Muscle of back (tissue), 13 donors: ENCODE measurements around the gene ARF4. TPM values are rescaled to one million over a fixed set of nuclear protein-coding genes. Genes with fewer than 3 reads are reported as not detected.
"Not testable (repeated sequence)": the region's sequence is repeated elsewhere in the genome, so short reads cannot be mapped to it uniquely, and the experiment has no call there.

Source experiments
- DNase-seq, 3 donors: peaks; one replicate each; pipeline versions ENCODE4 v3.0.0 to v3.0.0-alpha.2; 2013
- long read RNA-seq, 9 donors: transcript quantifications; one replicate each; lab custom pipeline, GENCODE V29; 2026
- polyA plus RNA-seq, 10 donors: library from polyadenylated mRNA; unstranded; fragments of 120-200 nt; gene quantifications; one replicate each; pipeline ENCODE4 v1.2.1, GENCODE V29; 2013; ENCODE audit not compliant: insufficient read length in 10 of 10

ARF4 gene
- polyA plus RNA-seq = 100 to 1,000 TPM; 175 to 249 (median 192) TPM
- long read RNA-seq, donor 1, transcript ARF4-201 (6 exons, 1,660 nt) = major isoform, 60 of 60 reads
- long read RNA-seq, donor 1, partial matches to known transcripts = 0 of 60 reads
- long read RNA-seq, donor 1, other reads (novel, unspliced or antisense) = 0 of 60 reads
- long read RNA-seq, donor 2, transcript ARF4-201 (6 exons, 1,660 nt) = major isoform, 48 of 50 reads
- long read RNA-seq, donor 2, partial matches to known transcripts = 0 of 50 reads
- long read RNA-seq, donor 2, other reads (novel, unspliced or antisense) = 0 of 50 reads
- long read RNA-seq, donor 3 = 0 reads
- long read RNA-seq, donor 4, transcript ARF4-201 (6 exons, 1,660 nt) = major isoform, 57 of 57 reads
- long read RNA-seq, donor 4, partial matches to known transcripts = 0 of 57 reads
- long read RNA-seq, donor 4, other reads (novel, unspliced or antisense) = 0 of 57 reads
- long read RNA-seq, donor 5, transcript ARF4-201 (6 exons, 1,660 nt) = major isoform, 92 of 100 reads
- long read RNA-seq, donor 5, partial matches to known transcripts = 6 of 100 reads
- long read RNA-seq, donor 5, other reads (novel, unspliced or antisense) = 0 of 100 reads
- long read RNA-seq, donor 6, transcript ARF4-201 (6 exons, 1,660 nt) = major isoform, 80 of 81 reads
- long read RNA-seq, donor 6, partial matches to known transcripts = 0 of 81 reads
- long read RNA-seq, donor 6, other reads (novel, unspliced or antisense) = 0 of 81 reads
- long read RNA-seq, donor 7, transcript ARF4-201 (6 exons, 1,660 nt) = major isoform, 58 of 60 reads
- long read RNA-seq, donor 7, partial matches to known transcripts = 0 of 60 reads
- long read RNA-seq, donor 7, other reads (novel, unspliced or antisense) = 0 of 60 reads
- long read RNA-seq, donor 8, transcript ARF4-201 (6 exons, 1,660 nt) = major isoform, 65 of 65 reads
- long read RNA-seq, donor 8, partial matches to known transcripts = 0 of 65 reads
- long read RNA-seq, donor 8, other reads (novel, unspliced or antisense) = 0 of 65 reads
- long read RNA-seq, donor 9, transcript ARF4-201 (6 exons, 1,660 nt) = major isoform, 11 of 11 reads
- long read RNA-seq, donor 9, partial matches to known transcripts = 0 of 11 reads
- long read RNA-seq, donor 9, other reads (novel, unspliced or antisense) = 0 of 11 reads

DNA sequence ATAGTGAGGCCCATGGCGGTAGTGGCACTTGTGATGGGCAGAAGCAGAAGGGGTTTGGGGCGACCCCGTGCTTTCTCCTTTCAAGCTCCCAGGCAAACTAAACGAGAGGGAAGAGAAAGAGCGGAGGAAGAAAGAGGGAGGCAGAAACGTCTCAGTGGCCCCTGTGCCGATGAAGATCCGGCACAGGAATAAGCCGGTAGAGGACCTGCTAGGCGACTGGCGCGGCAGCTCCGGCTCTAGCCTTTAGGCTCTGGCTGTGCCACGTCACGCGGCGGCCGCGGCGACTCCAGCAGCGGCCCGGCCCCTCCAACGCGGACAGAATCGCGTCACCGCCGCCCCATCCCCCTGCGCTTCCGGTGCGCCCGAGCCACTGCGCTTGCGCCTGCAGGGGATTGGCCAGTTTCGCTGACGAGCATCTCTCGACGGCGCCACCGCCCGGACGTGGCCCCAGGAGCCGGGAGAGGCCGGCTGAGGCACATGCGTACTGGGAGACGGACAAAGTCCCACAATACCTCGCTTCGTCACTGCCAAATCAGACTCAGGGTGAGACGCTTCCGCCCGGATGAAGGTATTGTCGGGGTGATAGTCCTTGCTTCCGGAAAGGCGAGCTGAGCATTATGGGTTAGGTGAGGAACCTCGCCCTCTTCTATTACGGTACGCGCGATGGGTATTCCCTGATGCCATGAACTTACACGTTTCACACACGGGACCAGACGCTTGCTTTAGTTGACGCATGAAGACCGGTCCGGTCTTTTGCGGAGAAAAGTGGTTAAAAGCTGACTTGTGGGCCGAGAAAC, at the start of gene ARF4:
Gene ARF4, minus strand, starts transcription at position 218 of the 797 bp plus-strand sequence. Its CDS starts 204 bp downstream, at position 14.
- DNase-seq = peak; percentile 99 to 100 (median 100)

DNA sequence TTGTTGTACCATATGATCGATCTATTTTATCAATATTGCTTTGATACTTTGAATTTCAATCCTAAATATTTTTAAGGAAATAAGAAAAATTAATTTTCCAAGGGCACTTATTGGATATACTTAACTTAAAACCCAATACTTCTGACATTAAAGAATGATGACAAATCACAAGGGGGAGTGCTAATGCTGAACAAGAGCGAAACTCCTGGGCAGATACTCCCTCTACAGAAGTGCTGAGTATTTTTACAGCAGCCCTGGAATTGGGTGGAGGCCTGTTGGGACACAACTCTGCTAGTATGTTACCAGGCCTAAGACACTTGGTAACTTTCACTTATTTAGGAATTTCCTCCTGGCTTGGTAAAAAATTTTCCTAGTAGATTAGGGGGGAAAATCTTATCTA, 49.6 kb upstream of the ARF4 start:
- peak; percentile 18 to 45 (median 27) for DNase-seq

DNA sequence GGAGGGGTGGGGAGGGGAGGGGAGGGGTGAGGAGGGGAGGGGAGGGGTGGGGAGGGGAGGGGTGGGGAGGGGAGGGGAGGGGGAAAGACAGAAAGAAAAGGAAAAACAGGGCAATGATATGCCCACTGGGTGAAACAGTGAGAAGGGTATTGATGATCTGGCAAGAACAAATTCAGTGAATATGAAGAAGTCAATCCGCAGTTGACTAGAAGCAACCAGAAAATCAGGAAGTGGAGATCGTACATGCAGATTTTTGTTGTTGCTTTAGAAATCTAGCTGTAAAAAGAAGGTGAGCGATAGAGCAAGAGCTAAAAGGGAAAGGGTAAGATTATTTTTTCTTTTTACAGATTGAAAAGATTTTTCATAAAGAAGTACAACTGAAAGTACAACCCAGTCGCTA, 47.6 kb upstream of the ARF4 start:
- no peak for DNase-seq

DNA sequence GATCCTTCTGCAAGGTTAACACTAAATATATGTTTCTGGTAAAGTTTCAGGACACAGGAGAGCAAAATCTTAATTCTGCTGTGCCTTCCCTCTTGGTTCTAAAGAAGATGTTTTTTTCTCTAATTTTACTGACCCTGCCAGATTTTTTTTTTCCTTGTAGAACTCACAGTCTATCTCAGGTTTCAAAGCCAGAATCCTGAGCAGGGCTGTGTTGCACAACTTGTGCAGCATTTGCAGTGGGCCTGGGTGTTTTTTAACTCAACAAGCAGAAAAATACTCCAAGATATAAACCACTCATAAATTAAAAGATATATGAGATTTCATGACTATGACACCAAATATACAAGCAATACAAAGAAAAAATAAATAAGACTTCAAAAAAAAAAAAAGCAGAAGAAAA, 40.2 kb upstream of the ARF4 start:
- DNase-seq = no peak

GRCh38 chr3:57634259-57634658, 37.1 kb upstream of the ARF4 start:
- not testable (repeated sequence) for DNase-seq

DNA sequence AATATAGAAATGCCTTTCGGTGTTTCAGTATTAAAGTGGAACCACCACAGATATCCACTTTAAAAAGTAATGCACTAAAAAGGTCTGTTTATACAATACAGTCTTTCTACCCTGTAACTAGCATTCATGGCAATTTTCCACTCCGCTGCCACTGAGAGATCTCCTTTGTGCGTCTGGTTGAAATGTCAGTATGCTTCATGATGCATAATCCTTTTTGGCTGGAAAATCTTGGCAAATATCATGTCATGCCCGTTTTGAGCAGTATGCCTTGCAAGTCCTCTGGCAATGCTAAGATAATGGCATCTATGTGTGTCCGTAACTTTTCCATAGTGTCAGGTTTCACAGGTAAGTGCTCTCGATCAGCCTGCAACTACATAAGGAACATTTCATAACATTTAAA, 30.8 kb upstream of the ARF4 start:
- no peak for DNase-seq

GRCh38 chr3:57624801-57625200, 27.7 kb upstream of the ARF4 start:
- DNase-seq = no peak

DNA sequence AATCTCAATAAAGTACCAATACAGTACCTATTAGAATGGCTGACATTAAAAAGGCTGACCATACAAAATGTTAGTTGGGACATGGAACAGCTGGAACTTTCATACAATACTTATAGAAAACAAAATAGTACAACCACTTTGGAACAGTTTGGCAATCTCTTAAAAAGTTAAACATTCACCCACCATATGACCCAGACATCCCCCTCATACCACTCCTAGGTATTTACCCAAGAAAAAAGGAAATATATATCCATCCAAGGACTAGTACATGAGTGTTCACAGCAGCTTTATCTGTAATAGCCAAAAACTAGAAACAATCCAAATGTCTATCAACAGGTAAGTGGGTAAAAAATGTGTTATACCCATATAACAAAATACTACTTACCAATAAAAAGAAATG, 25.2 kb upstream of the ARF4 start:
- no peak for DNase-seq

GRCh38 chr3:57617739-57618138, 20.6 kb upstream of the ARF4 start:
- DNase-seq = no peak

DNA sequence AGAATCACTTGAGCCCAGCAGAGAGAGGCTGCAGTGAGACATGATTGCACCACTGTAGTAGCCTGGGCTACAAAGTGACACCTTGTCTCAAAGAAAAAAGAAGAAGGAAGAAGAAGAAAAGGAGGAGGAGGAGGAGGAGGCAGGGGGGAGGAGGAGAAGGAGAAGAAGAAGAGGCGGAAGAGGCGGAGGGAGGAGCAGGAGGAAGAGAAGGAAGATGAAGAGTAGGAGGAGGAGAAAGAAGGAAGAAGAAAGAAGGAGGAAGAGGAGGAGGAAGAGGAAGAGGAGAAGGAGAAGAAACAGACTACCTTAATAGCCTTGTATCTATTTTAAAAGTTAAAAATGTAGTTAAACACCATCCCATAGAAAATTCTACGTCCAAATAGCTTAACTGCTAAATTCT, 19.1 kb upstream of the ARF4 start:
- no peak for DNase-seq

DNA sequence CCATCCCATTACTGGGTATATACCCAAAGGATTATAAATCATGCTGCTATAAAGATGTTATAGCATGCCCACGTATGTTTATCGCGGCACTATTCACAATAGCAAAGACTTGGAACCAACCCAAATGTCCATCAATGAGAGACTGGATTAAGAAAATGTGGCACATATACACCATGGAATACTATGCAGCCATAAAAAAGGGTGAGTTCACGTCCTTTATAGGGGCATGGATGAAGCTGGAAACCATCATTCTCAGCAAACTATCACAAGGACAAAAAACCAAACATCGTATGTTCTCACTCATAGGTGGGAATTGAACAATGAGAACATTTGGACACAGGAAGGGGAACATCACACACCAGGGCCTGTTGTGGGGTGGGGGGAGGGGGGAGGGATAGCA, 14.7 kb upstream of the ARF4 start:
- not testable (repeated sequence) for DNase-seq

DNA sequence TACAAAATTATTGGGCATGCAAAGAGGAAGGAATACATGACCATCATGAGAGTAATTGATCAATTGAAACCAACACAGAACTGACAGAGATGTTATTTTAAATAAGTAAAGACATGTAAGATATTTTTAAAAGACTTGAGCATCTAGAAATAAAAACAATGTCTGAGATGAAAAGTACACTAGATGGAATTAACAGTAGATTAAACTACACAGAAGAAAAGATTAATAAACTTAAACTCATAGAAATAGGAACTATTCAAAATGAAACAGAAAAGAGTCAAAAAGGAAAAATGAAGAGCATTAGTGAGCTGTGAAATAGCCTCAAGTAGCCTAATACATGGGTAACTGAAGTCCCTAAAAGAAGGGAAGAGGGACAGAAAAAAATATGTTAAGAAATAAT, 8.5 kb upstream of the ARF4 start:
- no peak for DNase-seq

- no peak for DNase-seq
Measured at GRCh38 chr3:57604971-57605370, 7.8 kb upstream of the ARF4 start.

- DNase-seq = no peak
Measured at GRCh38 chr3:57600195-57600594, 3.1 kb upstream of the ARF4 start.

DNA sequence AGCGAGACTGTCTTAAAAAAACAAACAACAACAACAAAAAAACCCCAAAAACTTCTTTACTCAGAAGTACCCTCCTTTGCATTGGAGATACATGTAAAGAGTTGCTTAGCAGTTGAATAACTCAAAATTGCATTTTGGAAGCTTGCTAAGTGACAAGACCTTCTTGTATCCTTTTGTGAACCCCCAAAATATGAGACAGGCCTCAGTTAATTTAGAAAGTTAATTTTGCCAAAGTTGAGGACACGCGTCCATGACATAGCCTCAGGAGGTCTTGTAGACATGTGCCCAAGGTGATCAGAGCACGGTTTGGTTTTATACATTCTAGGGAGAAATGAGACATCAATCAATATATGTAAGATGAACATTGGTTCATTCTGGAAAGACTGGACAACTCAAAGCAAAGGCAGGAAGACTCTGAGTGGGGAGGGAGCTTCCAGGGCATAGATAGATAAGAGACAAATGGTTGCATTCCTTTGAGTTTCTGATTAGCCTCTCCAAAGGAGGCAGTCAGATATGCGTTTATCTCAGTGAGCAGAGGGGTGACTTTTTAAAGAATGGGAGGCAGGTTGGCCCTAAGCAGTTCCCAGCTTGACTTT, 1.7 kb upstream of the ARF4 start:
- peak in 1 of 3 donors; percentile 9 for DNase-seq

DNA sequence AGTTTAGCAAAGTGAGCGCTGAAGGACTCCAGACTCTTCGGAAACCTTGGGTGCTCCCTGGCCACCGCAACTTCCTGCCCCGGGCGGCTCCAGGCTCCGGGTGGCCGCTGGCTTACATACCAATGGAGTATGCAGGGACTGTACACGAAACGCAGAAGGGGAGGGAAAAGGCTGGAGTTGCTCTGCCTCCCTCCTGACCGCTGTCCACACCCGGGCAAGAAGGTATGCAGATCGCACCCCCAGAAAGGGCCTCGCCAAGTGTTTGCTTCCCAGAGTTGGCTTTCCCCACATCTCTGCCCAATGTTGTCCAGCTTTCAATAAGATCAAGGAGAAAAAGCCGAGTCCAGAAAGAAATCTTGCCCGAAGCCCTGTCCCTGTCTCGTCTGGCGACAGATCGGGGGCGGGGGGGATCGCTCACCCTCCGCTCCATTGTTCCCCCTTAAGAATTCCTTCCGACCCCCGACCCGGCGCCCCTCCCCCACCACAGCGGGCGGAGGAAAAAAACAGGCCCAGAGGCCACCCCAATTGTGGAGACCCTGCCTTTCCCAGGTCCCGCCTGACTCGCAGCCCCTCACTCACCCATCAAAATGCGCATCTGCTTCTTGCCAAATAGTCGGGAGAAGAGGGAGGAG, 533 bp downstream of the ARF4 start:
- peak; percentile 77 to 85 (median 85) for DNase-seq

DNA sequence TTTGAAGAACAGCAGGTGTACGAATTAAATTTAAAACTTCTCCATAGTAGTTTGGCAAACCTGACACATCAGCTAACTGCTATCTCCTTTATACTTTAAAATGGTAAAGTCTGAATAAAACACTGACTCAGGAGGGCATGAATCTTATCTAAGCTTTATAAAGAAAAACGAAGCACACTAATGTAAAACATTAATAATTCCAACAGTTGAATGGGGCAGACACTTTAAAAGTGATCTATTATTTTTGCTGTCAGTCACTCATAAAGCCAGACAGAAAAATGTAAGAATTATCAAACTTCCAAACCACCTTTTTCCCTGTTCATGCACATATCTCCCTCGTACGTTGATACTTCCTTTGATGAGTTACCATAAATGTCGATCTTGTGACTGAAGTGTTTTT, 2.6 kb downstream of the ARF4 start:
- DNase-seq = no peak

DNA sequence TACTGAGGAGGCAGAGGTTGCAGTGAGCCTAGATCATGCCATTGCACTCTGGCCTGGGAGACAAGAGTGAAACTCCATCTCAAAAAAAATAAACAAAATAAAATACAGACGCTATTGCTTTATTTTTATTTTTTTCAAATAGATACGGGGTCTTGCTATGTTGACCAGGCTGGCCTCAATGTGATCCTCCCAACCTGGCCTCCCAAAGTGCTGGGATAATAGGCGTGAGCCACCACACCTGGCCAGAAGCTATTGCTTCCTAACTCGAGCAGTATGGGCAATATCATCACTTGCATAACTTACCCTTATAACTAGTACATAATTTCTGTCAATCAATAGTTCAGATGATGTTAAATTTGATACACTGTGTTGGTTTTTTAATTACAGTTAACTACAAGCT, 3.0 kb downstream of the ARF4 start:
- DNase-seq = no peak

GRCh38 chr3:57592306-57592705, 4.8 kb downstream of the ARF4 start:
- no peak for DNase-seq

DNA sequence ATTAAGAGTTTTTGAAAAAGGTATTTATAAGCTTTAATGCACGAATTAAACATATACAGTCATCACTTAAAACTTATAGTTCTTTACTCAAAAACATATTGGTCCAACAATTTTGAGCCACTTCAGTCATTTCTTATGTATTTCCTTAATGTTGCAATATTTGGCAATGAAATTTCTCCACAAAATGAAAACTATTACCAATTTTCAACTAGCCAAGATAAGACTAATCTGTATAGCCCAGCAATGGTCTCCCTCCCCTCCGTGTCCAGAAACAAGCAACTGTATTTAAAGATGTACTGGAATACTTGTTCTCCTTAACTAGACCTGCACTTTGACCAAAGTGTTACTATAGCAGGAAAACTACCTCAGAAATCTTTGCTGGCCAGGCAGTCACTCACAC, 9.2 kb downstream of the ARF4 start:
- DNase-seq = no peak

GRCh38 chr3:57586778-57587177, 10.4 kb downstream of the ARF4 start:
- no peak for DNase-seq
